ENCODE data around the gene LRRN3. TPM values are rescaled to one million over a fixed set of nuclear protein-coding genes. Genes with fewer than 3 reads are reported as not detected.
"Not testable (repeated sequence)": the region's sequence is repeated elsewhere in the genome, so short reads cannot be mapped to it uniquely, and the experiment has no call there.

LRRN3 gene
- 1 to 10 TPM in 2 of 3 donors, under 1 TPM in 1; 0.28 to 1.8 (median 1.7) TPM for polyA plus RNA-seq

- no peak within 1 kb of the TSS for H3K27ac ChIP-seq (ENCODE audit: low read depth, low read length)
- WGBS, 3 donors: 32 to 60% (median 44%) methylated on average over 6 of the region's 6 CpGs
Observed at GRCh38 chr7:111090846-111091245, at the start of gene LRRN3. Gene LRRN3, plus strand, starts transcription at chr7:111091127. Its CDS starts 31,646 bp downstream, at chr7:111122773.

- WGBS, 3 donors: 84 to 94% (median 91%) methylated on average over 2 of the region's 2 CpGs
Observed at GRCh38 chr7:111041577-111041976, 49.4 kb upstream of the LRRN3 start.

GRCh38 chr7:111042842-111043241, 48.1 kb upstream of the LRRN3 start:
- no peak overlapping the region for H3K27ac ChIP-seq (ENCODE audit: low read depth, low read length)
- WGBS, 3 donors: 92 to 95% (median 94%) methylated on average over 2 of the region's 2 CpGs

More at GRCh38 chr7:111041577-111041976, 49.4 kb upstream of the LRRN3 start:
- H3K27ac ChIP-seq (ENCODE audit: low read depth, low read length): no peak overlapping the region

- 95 to 100% (median 96%) methylated on average over 1 of the region's 1 CpG for WGBS, 3 donors
- no peak overlapping the region for H3K27ac ChIP-seq (ENCODE audit: low read depth, low read length)
Observed at GRCh38 chr7:111043561-111043960, 47.4 kb upstream of the LRRN3 start.

GRCh38 chr7:111045449-111045848, 45.5 kb upstream of the LRRN3 start:
- no peak overlapping the region for H3K27ac ChIP-seq (ENCODE audit: low read depth, low read length)

- no peak overlapping the region for H3K27ac ChIP-seq (ENCODE audit: low read depth, low read length)
- WGBS, 3 donors: 95 to 97% (median 95%) methylated on average over 4 of the region's 4 CpGs
Observed at GRCh38 chr7:111047595-111047994, 43.3 kb upstream of the LRRN3 start.

GRCh38 chr7:111049971-111050680, 40.8 kb upstream of the LRRN3 start:
- WGBS, 3 donors: 75 to 79% (median 77%) methylated on average over 7 of the region's 7 CpGs
- no peak overlapping the region for H3K27ac ChIP-seq (ENCODE audit: low read depth, low read length)

- WGBS, 3 donors: 75 to 84% (median 82%) methylated on average over 2 of the region's 2 CpGs
Observed at GRCh38 chr7:111050875-111051416, 40.0 kb upstream of the LRRN3 start.

GRCh38 chr7:111051832-111052231, 39.1 kb upstream of the LRRN3 start:
- no peak overlapping the region for H3K27ac ChIP-seq (ENCODE audit: low read depth, low read length)
- 87 to 97% (median 93%) methylated on average over 1 of the region's 1 CpG for WGBS, 3 donors

More at GRCh38 chr7:111050875-111051416, 40.0 kb upstream of the LRRN3 start:
- no peak overlapping the region for H3K27ac ChIP-seq (ENCODE audit: low read depth, low read length)

GRCh38 chr7:111053035-111053434, 37.9 kb upstream of the LRRN3 start:
- WGBS, 3 donors: 84 to 90% (median 85%) methylated on average over 2 of the region's 2 CpGs
- H3K27ac ChIP-seq (ENCODE audit: low read depth, low read length): no peak overlapping the region

- 93 to 96% (median 94%) methylated on average over 2 of the region's 2 CpGs for WGBS, 3 donors
- no peak overlapping the region for H3K27ac ChIP-seq (ENCODE audit: low read depth, low read length)
Observed at GRCh38 chr7:111056371-111056770, 34.6 kb upstream of the LRRN3 start.

GRCh38 chr7:111057066-111057465, 33.9 kb upstream of the LRRN3 start:
- no peak overlapping the region for H3K27ac ChIP-seq (ENCODE audit: low read depth, low read length)
- WGBS, 3 donors: 93 to 95% (median 93%) methylated on average over 4 of the region's 4 CpGs

- H3K27ac ChIP-seq (ENCODE audit: low read depth, low read length): no peak overlapping the region
Observed at GRCh38 chr7:111059833-111060232, 31.1 kb upstream of the LRRN3 start.

GRCh38 chr7:111063166-111063565, 27.8 kb upstream of the LRRN3 start:
- WGBS, 3 donors: 92 to 100% (median 94%) methylated on average over 1 of the region's 1 CpG
- no peak overlapping the region for H3K27ac ChIP-seq (ENCODE audit: low read depth, low read length)

- WGBS, 3 donors: 91 to 93% (median 92%) methylated on average over 4 of the region's 4 CpGs
- H3K27ac ChIP-seq (ENCODE audit: low read depth, low read length): no peak overlapping the region
Observed at GRCh38 chr7:111067251-111067650, 23.7 kb upstream of the LRRN3 start.

- H3K27ac ChIP-seq (ENCODE audit: low read depth, low read length): no peak overlapping the region
- 76 to 93% (median 90%) methylated on average over 2 of the region's 2 CpGs for WGBS, 3 donors
Observed at GRCh38 chr7:111067682-111068081, 23.2 kb upstream of the LRRN3 start.

GRCh38 chr7:111068618-111069017, 22.3 kb upstream of the LRRN3 start:
- H3K27ac ChIP-seq (ENCODE audit: low read depth, low read length): no peak overlapping the region
- 85 to 91% (median 89%) methylated on average over 2 of the region's 2 CpGs for WGBS, 3 donors

- no peak overlapping the region for H3K27ac ChIP-seq (ENCODE audit: low read depth, low read length)
Observed at GRCh38 chr7:111071556-111071955, 19.4 kb upstream of the LRRN3 start.

GRCh38 chr7:111072658-111073057, 18.3 kb upstream of the LRRN3 start:
- H3K27ac ChIP-seq (ENCODE audit: low read depth, low read length): not testable (repeated sequence)
- 87 to 95% (median 95%) methylated on average over 9 of the region's 9 CpGs for WGBS, 3 donors

GRCh38 chr7:111074071-111074747, 16.7 kb upstream of the LRRN3 start:
- 61 to 84% (median 63%) methylated on average over 3 of the region's 3 CpGs for WGBS, 3 donors

More at GRCh38 chr7:111074071-111074747, 16.7 kb upstream of the LRRN3 start:
- H3K27ac ChIP-seq (ENCODE audit: low read depth, low read length): no peak overlapping the region
